Kidney (tissue), 14 donors: Measurements from ENCODE around the gene DMWD. TPM values are rescaled to one million over a fixed set of nuclear protein-coding genes. Genes with fewer than 3 reads are reported as not detected.

Source experiments
- DNase-seq, 5 donors: peaks; one replicate each; pipeline ENCODE4 v3.0.0-alpha.2; 2013 to 2020
- FAIRE-seq: peaks from 2 replicates; lab custom pipeline; 2012; peaks lifted over from hg19 to GRCh38; lab: Jason Lieb, UNC
- H3K27ac ChIP-seq, 2 donors: one replicate each; pipeline ENCODE4 v1.7.0; 2013; ENCODE audit warnings: low read depth in 2 of 2, low read length in 2 of 2, inconsistent platforms in 1 of 2
- H3K27me3 ChIP-seq: one replicate; pipeline ENCODE4 v1.7.1; 2013; ENCODE audit warnings: low read length, inconsistent platforms; ENCODE audit not compliant: control insufficient read depth, insufficient read depth
- H3K36me3 ChIP-seq, 3 donors: one replicate each; pipeline versions ENCODE4 v1.7.0 to v1.7.1; 2013; ENCODE audit warnings: low read length in 3 of 3, control low read depth in 1 of 3, inconsistent platforms in 1 of 3; ENCODE audit not compliant: insufficient read depth in 3 of 3, control insufficient read depth in 2 of 3
- H3K4me1 ChIP-seq, 3 donors: one replicate each; pipeline versions ENCODE4 v1.7.0 to v1.7.1; 2013; ENCODE audit warnings: low read length in 3 of 3, inconsistent platforms in 1 of 3, low read depth in 1 of 3; ENCODE audit not compliant: control insufficient read depth in 2 of 3, insufficient read depth in 2 of 3
- H3K4me3 ChIP-seq, 3 donors: one replicate each; pipeline versions ENCODE4 v1.7.0 to v1.8.1; 2013; ENCODE audit warnings: low read length in 3 of 3, control low read depth in 1 of 3, inconsistent platforms in 1 of 3
- H3K9ac ChIP-seq, 3 donors: one replicate each; pipeline versions ENCODE4 v1.7.0 to v1.7.1; 2013; ENCODE audit warnings: low read length in 3 of 3, control low read depth in 1 of 3, inconsistent platforms in 1 of 3
- H3K9me3 ChIP-seq, 3 donors: one replicate each; pipeline versions ENCODE4 v1.7.0 to v1.7.1; 2013; ENCODE audit warnings: low read length in 3 of 3, control low read depth in 1 of 3, inconsistent platforms in 1 of 3; ENCODE audit not compliant: control insufficient read depth in 2 of 3, insufficient read depth in 1 of 3
- intact Hi-C: fragments of 100-400 bp; cut with DNase I; formaldehyde crosslinking; loops from one replicate; pipeline ENCODE4 v1.11.1; 2022
- polyA plus RNA-seq: library from polyadenylated mRNA; stranded (reverse); fragments of 350-450 nt; fragmentation: Illumina TruSeq; extraction: RNeasy Lipid Tissue Mini Kit (QIAGEN cat#74804); gene quantifications from one replicate; pipeline ENCODE4 v1.2.3, GENCODE V29; 2014; ENCODE audit warnings: low read depth, low replicate concordance; ENCODE audit not compliant: insufficient read depth
- total RNA-seq: library from RNA; stranded (reverse); fragmentation: NEBNext Ultra II Directional; extraction: Animal tissue kit (Norgen Biotek cat#: 25700); gene quantifications from one replicate; pipeline ENCODE4 v1.2.1, GENCODE V29; 2021
- TF ChIP-seq, protein P1 (sequence below): IDR thresholded peaks from 3 replicates; pipeline ENCODE4 v1.5.1; 2012; ENCODE audit warnings: mild to moderate bottlenecking, moderate library complexity, borderline replicate concordance; ENCODE audit not compliant: insufficient read depth; ENCODE audit errors: extremely low read depth
- donor health status: control.
- donor health status: control.
- donor health status: control.
- donor health status: control.
- donor health status: control.
- donor health status: DM: yes; HTN: yes; CAD: no.
- donor health status: Normal renal cell carcinoma (clear cell type).

DMWD gene
- total and polyA plus RNA-seq, 2 donors from 2014 or later: 22.2 to 60.9 TPM

DNA sequence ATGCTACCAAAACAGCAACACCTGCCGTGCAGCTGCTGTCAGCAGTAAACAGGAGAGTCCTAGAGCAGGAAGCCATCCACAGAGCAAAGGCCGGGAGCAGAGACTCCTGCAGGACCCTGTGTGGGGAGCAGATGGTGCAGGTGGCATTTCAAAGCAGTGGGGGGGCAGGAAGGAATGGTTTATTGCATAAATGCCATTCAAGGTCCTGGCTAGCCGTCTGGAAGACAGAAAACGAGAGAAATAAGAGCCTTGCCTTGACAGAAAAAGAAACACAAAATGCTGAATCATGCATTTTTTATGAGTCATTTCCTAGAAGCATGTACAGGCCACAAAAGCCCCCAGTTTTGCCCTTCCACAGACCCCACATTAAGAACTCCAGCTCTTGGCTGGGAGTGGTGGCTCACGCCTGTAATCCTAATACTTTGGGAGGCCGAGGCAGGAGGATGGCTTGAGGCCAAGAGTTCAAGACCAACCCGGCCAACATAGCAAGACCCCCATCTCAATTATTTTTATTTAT is 17.1 kb upstream of the DMWD start:
- TF ChIP-seq, protein P1, sequence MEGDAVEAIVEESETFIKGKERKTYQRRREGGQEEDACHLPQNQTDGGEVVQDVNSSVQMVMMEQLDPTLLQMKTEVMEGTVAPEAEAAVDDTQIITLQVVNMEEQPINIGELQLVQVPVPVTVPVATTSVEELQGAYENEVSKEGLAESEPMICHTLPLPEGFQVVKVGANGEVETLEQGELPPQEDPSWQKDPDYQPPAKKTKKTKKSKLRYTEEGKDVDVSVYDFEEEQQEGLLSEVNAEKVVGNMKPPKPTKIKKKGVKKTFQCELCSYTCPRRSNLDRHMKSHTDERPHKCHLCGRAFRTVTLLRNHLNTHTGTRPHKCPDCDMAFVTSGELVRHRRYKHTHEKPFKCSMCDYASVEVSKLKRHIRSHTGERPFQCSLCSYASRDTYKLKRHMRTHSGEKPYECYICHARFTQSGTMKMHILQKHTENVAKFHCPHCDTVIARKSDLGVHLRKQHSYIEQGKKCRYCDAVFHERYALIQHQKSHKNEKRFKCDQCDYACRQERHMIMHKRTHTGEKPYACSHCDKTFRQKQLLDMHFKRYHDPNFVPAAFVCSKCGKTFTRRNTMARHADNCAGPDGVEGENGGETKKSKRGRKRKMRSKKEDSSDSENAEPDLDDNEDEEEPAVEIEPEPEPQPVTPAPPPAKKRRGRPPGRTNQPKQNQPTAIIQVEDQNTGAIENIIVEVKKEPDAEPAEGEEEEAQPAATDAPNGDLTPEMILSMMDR: no peak
- Histone ChIP-seq H3K27me3 (no peaks in the 10 kb centered on the region), H3K9me3 (no peaks in the 10 kb centered on the region), H3K9ac (peak overlapping the region in 1 of 3 donors; percentile 12), H3K36me3 (no peaks in the 10 kb centered on the region), H3K27ac (peak overlapping the region in 1 of 2 donors; percentile 3), H3K4me3 (no peak overlapping the region), H3K4me1 (peaks cover 0 to 7% (median 0%) of the 10 kb centered on the region in 3 donors)
- intact Hi-C loops: no loop called here
- DNase-seq (peak in 3 of 5 donors; percentile 48 to 59 (median 58)), FAIRE-seq (no peak)

DNA sequence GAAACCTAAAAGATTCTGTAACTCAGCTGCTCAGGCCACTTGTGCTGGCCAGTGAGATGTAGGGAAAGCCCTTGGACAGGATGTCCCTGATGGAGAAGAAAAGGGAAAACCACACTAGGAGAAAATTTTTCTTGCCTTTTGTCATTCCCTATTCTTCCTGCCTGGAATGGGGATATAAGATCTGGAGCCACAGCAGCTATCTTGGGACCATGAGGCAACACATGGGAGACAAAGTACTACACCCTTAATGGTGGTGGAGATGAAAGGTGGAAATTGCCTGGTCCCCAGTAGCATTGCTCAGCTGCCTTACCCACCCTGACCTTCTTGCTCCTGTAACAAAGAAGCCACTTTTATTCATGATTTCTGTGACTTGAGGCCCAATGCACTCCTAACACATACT is 13.1 kb upstream of the DMWD start:
- Histone ChIP-seq H3K27ac (no peak overlapping the region), H3K36me3 (no peaks in the 10 kb centered on the region), H3K9me3 (no peaks in the 10 kb centered on the region), H3K4me1 (peaks cover 0 to 7% (median 0%) of the 10 kb centered on the region in 3 donors), H3K27me3 (no peaks in the 10 kb centered on the region), H3K4me3 (no peak overlapping the region), H3K9ac (no peak overlapping the region)
- intact Hi-C loops: no loop called here
- FAIRE-seq (no peak), DNase-seq (no peak)
- TF ChIP-seq, protein P1: no peak

DNA sequence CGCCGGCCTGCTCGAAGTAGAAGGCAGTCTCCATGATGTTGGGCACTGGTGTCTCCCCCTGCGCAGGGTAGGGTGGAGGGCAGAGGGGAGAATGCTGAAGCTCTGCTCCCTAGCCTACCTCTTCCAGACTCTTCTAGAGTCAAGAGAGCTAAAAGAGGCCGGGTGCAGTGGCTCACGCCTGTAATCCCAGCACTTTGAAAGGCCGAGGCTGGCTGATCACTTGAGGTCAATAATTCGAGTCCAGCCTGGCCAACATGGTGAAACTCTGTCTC is 12.2 kb upstream of the DMWD start:
- Histone ChIP-seq H3K4me3 (no peak overlapping the region), H3K27me3 (no peaks in the 10 kb centered on the region), H3K36me3 (no peaks in the 10 kb centered on the region), H3K9ac (no peak overlapping the region), H3K9me3 (no peaks in the 10 kb centered on the region), H3K4me1 (peaks cover 0 to 4% (median 0%) of the 10 kb centered on the region in 3 donors), H3K27ac (no peak overlapping the region)
- intact Hi-C loops: no loop called here
- TF ChIP-seq, protein P1: no peak
- FAIRE-seq (no peak), DNase-seq (no peak)
